LoVo (cell line): Measurements from ENCODE around the gene FHL2.

Source experiments
- DNase-seq: peaks from one replicate; pipeline ENCODE4 v3.0.0-alpha.2; 2016; ENCODE audit warnings: low spot score

The FHL2 gene

DNA sequence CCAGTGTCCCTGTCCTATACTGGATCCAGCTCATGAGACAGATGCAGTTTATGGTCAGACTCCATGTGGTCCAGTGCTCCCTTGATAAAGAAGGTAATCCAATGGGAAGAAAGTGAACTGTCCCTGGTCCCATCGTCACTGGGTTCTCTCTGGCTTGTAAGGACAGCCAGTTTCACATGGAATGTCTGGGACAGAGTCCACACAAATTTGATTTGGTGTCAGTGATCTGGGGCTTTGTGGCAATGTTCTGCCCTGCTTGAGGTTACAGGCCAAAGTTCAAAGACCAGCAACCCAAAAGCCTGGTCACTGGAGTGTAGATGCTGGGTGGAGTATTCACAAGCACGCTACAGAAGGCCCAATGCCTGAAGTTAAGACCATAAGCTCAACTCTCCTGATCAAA is 22.2 kb upstream of the FHL2 start:
- no peak for DNase-seq

DNA sequence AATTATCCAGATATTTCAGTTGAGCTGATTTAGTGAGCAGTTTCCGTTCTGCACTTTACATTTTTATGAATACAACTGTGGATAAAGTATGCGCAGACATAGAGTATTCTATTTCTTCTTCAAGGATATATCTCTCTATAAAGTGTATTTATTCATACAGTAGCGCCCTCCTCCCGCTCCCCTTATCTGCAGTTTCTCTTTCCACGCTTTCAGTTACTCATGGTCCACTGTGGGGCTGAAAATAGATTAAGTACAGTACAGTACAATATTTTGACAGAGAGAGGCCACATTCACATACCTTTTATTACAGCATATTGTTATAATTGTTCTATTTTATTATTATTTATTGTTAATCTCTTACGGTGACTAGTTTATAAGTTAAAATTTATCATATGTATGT is 19.7 kb upstream of the FHL2 start:
- DNase-seq, result no peak

DNA sequence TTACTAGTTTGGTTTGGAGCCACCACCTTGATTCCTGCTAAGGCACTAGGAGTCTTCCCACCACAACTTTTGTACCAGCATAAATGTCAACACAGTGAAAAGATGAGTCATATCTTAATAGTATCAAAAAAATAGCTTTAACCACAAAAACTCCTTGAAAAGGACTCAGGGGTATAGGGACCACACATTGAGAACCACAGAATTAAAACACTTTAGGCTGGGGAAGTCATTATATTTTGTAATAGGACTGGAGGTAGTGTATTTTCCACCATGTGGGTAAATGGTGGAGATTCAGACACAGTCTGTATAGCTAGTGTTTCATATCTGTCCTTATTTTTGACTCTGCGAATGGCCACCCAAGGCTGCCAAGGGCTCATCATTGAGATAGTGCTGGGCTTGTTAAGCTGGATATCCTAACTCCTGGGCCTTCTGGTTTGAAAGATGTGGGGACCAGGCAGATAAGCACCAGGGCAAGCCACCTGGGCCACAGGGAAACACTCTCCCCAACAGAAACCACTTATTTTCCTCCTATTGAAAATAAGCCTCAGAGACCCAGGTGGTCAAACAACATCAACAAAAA is 19.1 kb upstream of the FHL2 start:
- DNase-seq, result peak; percentile 33

DNA sequence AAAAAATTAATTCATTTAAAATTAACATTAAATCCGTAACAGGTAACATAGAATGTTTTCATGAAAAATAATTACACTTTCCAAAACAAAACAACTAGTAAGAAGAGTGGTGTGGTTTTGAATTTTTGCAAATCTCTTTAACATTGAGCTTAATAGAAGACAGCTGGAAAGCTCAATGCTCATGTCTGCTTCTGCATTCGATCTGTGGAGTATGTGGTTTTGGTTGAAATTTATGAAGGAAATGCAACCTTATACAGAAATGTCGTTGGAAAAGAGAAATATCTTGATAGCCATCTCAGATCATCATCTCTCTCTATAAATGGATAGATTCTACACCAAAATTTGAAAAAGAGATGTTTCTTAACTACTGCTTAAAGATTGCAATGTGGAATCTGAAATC is 17.3 kb upstream of the FHL2 start:
- no peak for DNase-seq

DNA sequence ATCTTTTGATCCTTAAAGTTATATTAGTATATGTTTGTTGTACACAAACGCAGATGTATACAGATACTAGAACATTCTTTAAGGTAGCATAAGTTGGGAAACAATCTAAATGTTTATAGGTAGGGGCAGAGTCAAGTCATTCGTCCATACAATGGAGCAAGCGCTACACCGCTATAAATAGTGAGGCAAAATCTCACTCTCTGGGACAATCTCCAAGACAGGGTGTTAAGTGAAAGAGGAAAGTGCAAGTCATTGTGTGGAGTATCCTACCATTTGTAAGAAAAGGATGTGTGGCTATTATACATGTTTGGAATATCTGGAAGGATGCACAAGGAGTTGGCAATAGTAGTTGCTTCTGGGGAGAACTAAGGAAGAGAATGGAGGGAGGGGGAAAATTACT is 16.2 kb upstream of the FHL2 start:
- DNase-seq, result no peak

DNA sequence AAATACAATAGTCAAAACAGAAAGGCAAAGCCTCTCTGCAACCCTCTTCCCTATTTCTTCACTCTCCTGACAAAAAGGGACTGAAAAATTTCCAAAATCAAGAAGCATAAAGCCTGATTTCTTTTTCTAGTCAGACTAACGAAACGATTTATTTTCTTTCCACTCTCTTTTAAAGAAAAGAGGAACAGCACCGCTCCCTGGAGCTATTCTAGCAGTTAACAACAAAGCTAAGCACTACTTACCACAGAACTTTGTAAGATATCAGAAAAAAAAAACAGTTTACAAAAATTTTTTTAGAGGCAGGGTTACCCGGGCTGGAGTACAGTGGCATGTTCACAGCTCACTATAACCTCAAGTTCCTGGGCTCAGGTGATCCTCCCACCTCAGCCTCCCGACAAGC is 14.4 kb upstream of the FHL2 start:
- no peak for DNase-seq

DNA sequence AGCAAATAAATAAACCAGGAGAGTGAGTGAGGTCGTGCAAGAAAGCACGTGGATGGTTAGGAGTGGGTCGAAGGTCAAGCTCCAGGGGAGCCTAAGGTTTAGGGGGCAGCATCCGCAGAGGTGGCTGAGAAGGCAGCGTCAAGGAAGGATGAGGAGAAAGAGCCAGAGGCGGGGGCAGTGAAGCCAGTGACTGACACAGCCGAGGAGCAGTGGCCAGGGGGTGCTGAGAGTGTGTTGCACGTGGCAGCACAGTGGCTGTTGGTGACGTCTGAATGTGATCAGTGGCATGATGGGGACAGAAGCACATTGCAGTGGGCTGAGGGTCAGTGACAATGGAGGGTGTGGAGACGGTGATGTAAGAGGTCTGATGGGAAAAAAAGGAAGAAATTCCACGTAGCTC is 13.7 kb upstream of the FHL2 start:
- DNase-seq, result no peak

DNA sequence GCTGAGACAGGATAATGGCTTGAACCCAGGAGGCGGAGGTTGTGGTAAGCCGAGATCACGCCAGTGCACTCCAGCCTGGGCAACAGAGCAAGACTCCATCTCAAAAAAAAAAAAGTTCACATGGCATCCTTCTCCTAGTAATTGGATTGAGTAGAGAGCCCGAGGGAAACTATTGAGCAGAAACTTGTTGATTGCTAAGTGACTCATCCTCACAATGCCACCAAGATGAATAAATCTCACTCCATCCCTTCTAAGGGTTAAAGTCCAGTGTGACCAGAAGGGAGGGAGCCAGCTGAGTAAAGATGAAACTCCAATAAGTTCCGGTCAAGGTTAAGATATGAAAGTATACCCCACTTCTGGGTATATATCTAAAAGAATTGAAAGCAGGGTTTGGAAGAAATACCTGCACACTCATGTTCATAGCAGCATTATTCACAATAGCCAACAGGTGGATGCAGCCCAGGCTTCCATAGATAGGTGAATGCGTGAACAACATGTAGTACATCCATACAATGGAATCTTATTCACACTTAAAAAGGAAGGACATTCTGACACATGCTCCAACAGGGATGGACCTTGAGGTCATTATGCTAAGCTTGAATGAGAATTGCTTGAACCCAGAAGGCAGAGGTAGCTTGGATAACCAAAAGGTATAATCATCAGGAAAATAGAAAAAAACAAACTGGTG is 13.0 kb upstream of the FHL2 start:
- DNase-seq, result peak; percentile 77

DNA sequence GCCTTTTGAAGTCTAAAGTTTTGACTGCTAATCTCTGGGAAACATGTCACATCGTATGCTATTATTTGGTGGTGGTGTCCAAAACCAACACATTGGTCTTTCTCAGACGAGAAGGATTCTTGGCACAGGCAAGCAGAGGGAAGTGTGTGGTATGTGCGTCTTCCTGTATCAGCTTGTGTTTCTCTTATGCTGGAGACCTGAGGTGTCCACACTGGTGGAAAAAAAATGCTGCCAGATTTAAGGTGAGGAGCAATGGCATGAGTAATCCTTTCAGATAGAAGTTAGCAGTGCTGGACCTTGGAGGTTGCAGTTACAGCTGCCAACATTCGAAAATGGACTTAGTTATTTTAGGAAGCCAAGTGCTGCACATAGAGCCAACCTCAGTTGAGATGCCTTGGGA is 11.7 kb upstream of the FHL2 start:
- DNase-seq, result no peak

DNA sequence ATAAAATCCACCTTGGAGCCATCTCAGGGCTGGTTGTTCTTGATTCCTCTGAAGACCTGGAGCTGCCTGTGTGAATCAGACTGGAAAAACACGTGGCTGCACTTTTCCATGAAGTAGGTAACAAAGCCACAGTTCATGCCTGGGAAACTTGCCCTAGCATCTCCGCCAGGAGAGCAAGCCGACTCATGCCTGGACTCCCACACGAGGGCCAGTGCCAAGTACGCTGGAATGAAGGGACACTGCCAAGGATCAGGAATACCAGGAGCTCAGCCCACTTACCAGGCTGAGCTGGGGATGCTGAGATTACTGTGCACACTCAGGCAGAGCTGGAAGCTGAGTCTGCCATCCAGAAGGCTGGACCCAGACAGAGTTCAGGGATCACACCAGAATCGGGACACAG is 10.9 kb upstream of the FHL2 start:
- peak; percentile 68 for DNase-seq

DNA sequence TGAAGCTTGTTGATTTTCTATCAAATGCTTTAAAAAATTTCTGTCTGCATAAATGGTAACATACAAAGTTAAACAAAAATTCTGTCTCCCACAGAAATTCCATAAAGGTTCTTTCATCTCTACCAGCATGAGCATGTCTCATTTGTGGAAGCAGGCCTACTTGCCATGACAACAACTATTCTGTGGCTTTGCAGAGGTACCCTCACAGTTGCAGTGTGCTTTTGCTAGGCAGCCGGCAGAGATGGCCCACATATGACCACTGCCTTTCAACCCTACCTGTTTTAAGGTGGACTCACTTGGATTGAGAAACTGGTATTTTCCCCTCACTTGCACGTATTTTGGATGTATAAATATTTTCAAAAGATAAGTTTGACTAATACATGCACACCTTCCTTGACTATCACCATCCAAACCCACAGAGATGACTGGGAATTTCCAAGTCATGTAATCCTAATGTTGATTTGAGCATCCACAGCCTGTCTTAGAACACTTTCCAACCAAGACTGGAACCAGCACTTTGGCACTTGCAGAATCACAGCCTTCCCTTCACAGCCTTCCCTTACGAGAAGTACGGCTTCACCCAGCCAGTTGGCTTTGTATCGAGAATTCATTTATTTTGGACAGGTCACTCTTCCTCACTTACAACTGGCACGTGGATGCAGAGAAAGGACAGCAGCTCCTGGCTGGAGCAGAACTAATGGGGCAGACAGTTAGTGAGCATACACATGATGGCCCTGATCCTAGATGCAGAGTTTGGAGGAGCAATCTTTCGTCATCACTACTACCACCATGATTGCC is 9.3 kb upstream of the FHL2 start:
- no peak for DNase-seq

DNA sequence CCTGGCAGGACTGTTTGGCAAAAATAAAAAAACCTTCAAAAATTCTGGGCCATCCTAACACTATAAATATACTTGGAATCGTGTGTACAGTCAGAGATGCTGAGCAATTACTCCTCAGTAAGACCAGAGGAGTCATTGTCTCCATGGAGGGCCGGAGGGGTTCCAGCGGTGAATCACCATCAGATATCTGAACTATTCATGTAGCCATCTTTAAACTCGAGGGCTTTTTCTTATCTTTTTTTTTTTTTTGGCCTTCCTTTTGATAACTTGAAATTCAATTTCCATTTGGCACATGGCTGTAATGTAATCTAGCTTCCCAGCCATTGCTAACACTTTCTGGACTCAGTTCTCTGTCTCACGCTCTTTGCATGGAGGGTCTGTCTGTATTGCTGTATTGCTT is 7.4 kb upstream of the FHL2 start:
- no peak for DNase-seq

DNA sequence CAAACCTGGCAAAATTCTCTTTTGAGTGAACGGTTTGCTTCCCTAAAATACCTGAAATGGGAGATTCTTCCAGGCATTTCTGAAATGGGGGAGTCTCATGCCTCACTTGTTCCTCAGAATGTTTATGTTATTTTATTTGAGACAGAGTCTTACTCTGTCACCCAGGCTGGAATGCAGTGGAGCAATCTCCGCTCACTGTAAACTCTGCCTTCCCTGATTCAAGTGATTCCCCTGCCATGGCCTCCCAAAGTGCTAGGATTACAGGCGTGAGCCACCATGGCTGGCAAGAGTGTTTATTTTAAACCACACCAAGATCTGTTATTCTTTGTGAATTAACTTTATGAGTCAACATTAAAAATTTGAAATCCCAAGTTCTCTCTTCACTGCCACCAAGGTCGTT is 6.4 kb upstream of the FHL2 start:
- no peak for DNase-seq

DNA sequence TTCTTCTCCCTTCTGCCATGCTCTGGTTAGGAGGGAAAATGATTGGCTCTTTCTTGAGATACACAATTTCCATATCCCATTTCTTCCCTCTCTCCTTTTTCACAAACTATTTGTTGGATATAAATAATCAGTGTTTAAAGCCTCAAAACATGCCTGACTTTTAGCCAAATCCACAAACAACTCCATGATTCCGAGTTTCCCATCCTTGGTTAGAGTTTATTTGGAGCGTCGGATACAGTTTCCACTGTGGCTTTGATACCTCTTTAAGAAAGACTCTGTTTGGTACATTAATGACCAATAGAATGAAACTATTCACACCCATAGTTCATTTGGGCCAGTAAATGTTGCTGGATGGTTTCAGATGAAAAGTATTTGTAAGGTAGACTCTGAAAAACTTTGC is 5.9 kb upstream of the FHL2 start:
- DNase-seq, result peak; percentile 24

DNA sequence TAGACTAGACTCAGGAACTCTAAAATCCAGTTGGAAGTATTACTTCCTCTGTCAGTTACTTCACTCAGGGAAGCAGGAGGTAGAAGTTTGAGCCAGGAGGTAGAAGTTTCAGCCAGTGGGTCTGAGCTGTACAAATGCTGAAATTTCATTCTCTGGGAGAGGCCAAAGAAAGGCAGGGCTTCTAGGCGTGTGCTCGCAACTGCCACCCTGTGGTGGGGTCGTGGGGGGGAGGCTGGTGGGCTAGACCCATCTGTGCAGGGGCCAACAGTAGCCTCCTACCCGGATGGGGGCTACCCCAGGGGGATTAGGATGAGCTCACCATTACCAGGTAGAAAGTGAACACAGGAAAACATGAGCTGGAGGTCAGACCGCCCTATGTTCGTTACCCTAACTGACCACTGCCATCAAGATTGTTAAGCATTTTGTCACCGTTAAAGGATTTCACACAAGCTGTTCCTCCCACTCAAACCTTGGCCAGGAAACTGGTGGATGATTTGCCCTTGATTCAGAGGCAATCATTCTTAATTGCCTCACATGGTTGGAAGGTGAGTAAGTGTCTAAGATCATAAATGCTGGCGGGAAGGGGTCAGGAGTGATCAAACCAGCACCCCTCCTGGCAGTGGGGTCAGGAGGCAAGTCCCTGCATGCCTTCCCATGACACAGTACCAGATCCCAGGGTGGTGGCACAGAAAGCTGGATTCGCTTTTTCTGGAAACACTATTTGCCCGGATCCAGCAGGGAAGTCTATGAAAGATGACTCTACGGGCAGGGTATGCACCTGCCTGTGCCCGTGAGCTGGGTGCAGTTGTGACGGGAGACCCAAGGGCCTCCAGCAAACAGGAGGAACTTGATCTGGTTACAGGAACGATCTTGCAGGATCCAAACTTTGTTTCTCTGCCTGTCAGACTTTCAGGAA is 5.2 kb upstream of the FHL2 start:
- DNase-seq, result peak; percentile 94

DNA sequence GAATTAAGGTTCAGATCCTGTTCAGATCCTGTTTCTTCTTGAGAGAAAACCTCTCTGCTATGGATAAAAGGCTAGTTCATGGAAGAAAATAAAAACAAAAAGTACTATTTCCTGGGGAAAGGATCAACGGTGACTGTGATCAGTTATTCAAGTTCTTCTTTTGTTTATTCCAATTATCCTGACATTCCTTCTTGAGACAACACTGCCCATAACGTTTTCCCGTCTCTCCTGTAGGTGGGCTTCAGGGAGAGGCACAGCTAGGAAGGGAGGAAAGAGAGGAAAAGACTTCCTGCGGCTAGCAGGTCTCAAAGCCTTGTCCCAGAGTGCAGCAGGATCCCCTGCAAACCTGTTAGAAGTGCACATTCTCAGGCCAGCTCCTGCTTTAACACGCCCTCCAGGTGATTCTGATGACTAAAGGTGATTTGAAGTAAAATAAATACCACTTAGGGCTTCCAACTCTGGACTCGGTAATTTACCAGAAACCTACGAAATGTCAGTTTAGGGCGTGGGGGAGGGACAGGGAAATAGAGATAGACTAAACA is 4.5 kb upstream of the FHL2 start:
- DNase-seq, result peak; percentile 59

DNA sequence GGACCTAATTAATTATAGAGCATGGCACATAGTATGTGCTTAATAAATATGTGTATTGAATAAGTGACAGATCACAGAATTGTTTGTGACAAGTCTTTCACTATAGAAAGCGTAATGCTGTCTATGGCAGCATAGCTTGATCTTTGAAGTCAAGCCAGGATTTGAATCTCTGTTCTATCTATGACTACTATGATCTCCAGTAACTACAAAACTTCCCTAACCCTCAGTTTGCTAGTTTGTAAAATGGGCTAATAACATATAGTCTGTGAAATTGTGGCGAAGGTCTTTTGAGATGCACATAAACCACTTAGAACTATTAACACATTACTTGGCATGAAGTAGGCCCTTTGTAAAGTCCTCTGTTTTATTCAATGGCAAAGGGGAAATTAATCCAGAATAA is 4.0 kb upstream of the FHL2 start:
- no peak for DNase-seq

DNA sequence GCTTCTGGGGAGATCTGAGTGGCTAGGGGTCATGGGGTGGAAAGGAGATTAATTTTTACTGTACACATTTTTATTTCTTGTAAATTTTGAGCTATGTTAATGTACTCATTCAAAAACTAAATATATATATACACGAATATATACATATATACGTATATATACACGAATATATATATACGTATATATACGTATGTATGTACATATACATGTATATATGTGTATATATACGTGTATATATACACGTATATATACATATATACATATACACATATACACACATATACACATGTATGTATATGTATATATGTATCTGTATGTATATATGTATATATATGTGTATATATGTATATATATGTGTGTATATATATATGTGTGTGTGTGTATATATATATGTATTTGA is 3.0 kb upstream of the FHL2 start:
- DNase-seq, result no peak

DNA sequence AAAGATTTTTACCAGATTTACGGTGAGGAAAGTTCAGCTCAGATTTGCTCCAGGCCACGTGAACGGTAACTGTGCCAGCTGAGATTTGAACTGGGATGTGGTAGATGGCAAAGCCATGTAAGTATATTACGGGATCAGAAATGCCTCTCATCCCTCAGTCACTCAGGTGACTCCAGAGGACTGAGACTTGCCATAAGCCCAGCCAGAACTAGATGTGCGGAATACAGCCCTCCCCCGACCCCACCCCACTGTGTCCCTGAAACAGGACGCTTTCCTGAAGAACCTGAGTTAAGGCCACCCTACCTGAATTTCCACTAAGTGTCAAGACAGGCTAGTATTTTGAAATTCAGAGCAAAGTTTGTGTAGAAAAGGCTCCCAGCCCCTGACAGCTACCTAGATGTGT is 1.3 kb upstream of the FHL2 start:
- DNase-seq, result no peak

DNA sequence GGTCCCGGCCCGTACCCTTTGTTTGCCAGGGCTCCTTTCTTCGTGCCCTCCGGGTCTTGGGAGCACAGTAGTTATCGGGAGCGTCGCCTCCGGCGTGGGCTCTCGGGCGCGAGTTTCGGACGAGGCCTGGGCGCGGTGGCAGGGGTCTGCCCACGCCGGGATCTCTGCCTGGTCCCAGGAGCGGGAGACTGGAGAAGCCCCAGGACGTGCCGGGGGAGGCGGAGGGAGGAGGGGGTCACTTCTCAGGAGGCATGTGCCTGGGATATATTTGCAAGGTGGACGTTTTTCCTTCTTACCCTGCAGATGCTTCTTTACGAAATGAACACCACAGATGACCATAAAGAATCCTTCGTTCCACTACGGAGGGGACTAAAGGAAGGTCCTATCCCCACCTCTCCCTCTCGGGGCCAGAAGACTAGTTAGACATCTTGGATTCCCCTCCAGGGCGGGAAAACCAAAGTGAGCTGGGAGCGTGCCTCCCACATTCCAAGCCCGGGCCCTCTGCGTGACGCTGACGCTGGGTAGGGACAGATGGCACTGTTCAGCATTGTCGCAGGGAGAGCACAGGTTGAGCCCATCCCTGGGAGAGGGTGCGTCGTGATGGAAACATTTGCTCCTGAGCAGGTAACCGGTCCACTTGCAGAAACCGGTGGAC is 483 bp upstream of the FHL2 start:
- no peak for DNase-seq

DNA sequence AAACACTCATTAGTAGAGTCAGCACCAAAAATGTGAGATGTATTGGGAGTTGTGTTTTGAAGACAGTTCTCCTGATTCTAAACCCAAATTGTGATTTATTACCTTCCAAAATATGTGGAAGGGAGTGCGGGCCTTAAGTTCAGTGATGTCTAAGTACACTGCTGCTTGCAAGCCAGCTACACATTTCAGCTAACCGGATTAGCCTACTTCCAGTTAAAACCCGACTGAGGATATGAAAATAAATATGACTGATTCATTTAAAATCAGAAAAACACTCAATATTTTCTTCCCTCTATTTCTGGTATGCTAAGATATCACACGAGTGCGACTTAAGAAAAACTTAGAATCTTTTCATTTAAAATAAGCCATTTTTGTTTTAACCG is 907 bp downstream of the FHL2 start:
- no peak for DNase-seq
